GM23248 (cell line): Measurements from ENCODE around the gene CD47. TPM values are rescaled to one million over a fixed set of nuclear protein-coding genes. Genes with fewer than 3 reads are reported as not detected.
A peak's percentile ranks its signal among the peaks of the same experiment; 100 is the strongest.

Experiments
- DNase-seq: peaks from one replicate; pipeline ENCODE4 v3.0.0-alpha.2; 2015
- H2AFZ ChIP-seq: fragments of 200-600 bp; sonication (generic); 2 replicates; pipeline ENCODE4 v1.6.1; 2016; ENCODE audit warnings: antibody characterized with exemption
- H3F3A ChIP-seq: fragments of 200-600 bp; sonication (generic); 2 replicates; pipeline ENCODE4 v1.6.1; 2016; ENCODE audit warnings: mild to moderate bottlenecking, antibody characterized with exemption, mixed run types; ENCODE audit not compliant: insufficient read depth
- H3K27ac ChIP-seq: fragments of 200-600 bp; sonication (generic); 2 replicates; pipeline ENCODE4 v1.5.1; 2016; ENCODE audit warnings: mild to moderate bottlenecking
- H3K27me3 ChIP-seq: fragments of 200-600 bp; sonication (generic); replicated peaks from 2 replicates; pipeline ENCODE4 v1.6.1; 2016; ENCODE audit warnings: mild to moderate bottlenecking; ENCODE audit not compliant: insufficient read depth
- H3K36me3 ChIP-seq: fragments of 200-600 bp; sonication (generic); 2 replicates; pipeline ENCODE4 v1.6.1; 2016; ENCODE audit warnings: low read depth, mild to moderate bottlenecking
- H3K4me1 ChIP-seq: fragments of 200-600 bp; sonication (generic); 2 replicates; pipeline ENCODE4 v1.6.1; 2016; ENCODE audit warnings: mild to moderate bottlenecking; ENCODE audit not compliant: insufficient read depth
- H3K4me2 ChIP-seq: fragments of 200-600 bp; sonication (generic); one replicate; pipeline ENCODE4 v1.6.1; 2016; ENCODE audit warnings: mild to moderate bottlenecking; ENCODE audit not compliant: unreplicated experiment
- H3K4me3 ChIP-seq: fragments of 200-600 bp; sonication (generic); 2 replicates; pipeline ENCODE4 v1.5.1; 2016; ENCODE audit warnings: mild to moderate bottlenecking
- H3K79me2 ChIP-seq: fragments of 200-600 bp; sonication (generic); 2 replicates; pipeline ENCODE4 v1.6.1; 2016; ENCODE audit warnings: mild to moderate bottlenecking; ENCODE audit not compliant: insufficient read depth
- H3K9ac ChIP-seq: fragments of 200-600 bp; sonication (generic); 2 replicates; pipeline ENCODE4 v1.6.1; 2016; ENCODE audit warnings: mild to moderate bottlenecking
- H3K9me2 ChIP-seq: fragments of 200-600 bp; sonication (generic); 2 replicates; pipeline ENCODE4 v1.6.1; 2016; ENCODE audit warnings: mixed run types, mild to moderate bottlenecking, moderate library complexity; ENCODE audit not compliant: insufficient read depth
- H3K9me3 ChIP-seq: fragments of 200-600 bp; sonication (generic); one replicate; pipeline ENCODE4 v1.6.1; 2017; ENCODE audit warnings: low read depth
- H4K20me1 ChIP-seq: fragments of 200-600 bp; sonication (generic); 2 replicates; pipeline ENCODE4 v1.6.0; 2016; ENCODE audit not compliant: insufficient read depth
- EZH2 ChIP-seq: fragments of 200-600 bp; sonication (generic); IDR thresholded peaks from 2 replicates; pipeline ENCODE4 v1.6.1; 2018; ENCODE audit warnings: antibody characterized with exemption, mild to moderate bottlenecking; ENCODE audit not compliant: insufficient read depth, poor library complexity, severe bottlenecking
- EZH2phosphoT487 ChIP-seq: fragments of 200-600 bp; sonication (generic); IDR thresholded peaks from 2 replicates; pipeline ENCODE4 v1.6.1; 2018; ENCODE audit warnings: antibody characterized with exemption, moderate library complexity, mild to moderate bottlenecking, low read depth; ENCODE audit not compliant: insufficient read depth
- WGBS, 2 experiments: methylation state at CpG; one replicate each; pipeline ENCODE4 v1.1.6; 2015 to 2017; ENCODE audit warnings: low lambda C conversion rate in 2 of 2, low coverage in 1 of 2; ENCODE audit errors: missing lambda C conversion rate in 2 of 2; 5-methylcytosine and 5-hydroxymethylcytosine counted together
- in situ Hi-C: fragments of 300-500 bp; cut with MboI; formaldehyde crosslinking; loops from 2 replicates; pipeline ENCODE4 v1.15.0; 2020
- polyA plus RNA-seq: library from polyadenylated mRNA; unstranded; fragments of >200 nt; fragmentation: Nextera tagmentation; extraction: Ambion mirVana; gene quantifications from 2 replicates; pipeline ENCODE4 v1.2.1, GENCODE V29; 2016
- total RNA-seq: library from RNA; depleted of rRNA; stranded (reverse); fragments of >200 nt; shearing (Covaris generic); gene quantifications from 2 replicates; pipeline ENCODE4 v1.2.3, GENCODE V29; 2014

Gene CD47
- total and polyA plus RNA-seq, 2 experiments from 2014 or later: 97.3 to 120 TPM

- Histone ChIP-seq H3K27ac (peak overlapping the region; percentile 68), H3K9ac (no peak overlapping the region), H4K20me1 (no peaks in the 10 kb centered on the region), H3K27me3 (no peaks in the 10 kb centered on the region), H3K4me2 (peak overlapping the region; percentile 46), H3K4me1 (peaks cover 35% of the 10 kb centered on the region), H3K36me3 (no peaks in the 10 kb centered on the region), H3F3A (peaks cover 37% of the 10 kb centered on the region), H2AFZ (no peak overlapping the region), H3K9me3 (no peaks in the 10 kb centered on the region), H3K4me3 (0 out of 2 replicates have a peak overlapping the region, but pooled peaks have one; percentile 8), H3K79me2 (no peaks in the 10 kb centered on the region), H3K9me2 (no peaks in the 10 kb centered on the region)
- 79 to 91% methylated on average over 4 of the region's 4 CpGs for WGBS, 2 experiments
- no peak for DNase-seq
- no peak for TF ChIP-seq EZH2phosphoT487
- no peak for TF ChIP-seq EZH2
- in situ Hi-C loops: no loop called here
Measured at GRCh38 chr3:108130236-108130635, 39.4 kb upstream of the CD47 start.

GRCh38 chr3:108127301-108127988 lies 36.6 kb upstream of the CD47 start:
- no peak overlapping the region for H3K4me3 ChIP-seq
- TF ChIP-seq EZH2phosphoT487 (no peak), EZH2 (no peak)
- no peak overlapping the region for H3K27ac ChIP-seq
- no peak for DNase-seq
- WGBS, 2 experiments: 90 to 92% methylated on average over 9 of the region's 9 CpGs
- H3K36me3 ChIP-seq: no peaks in the 10 kb centered on the region
- H3K9me2 ChIP-seq: no peaks in the 10 kb centered on the region
- H3F3A ChIP-seq: peaks cover 30% of the 10 kb centered on the region
- H3K9ac ChIP-seq: no peak overlapping the region
- no peak overlapping the region for H2AFZ ChIP-seq
- H3K4me1 ChIP-seq: peaks cover 27% of the 10 kb centered on the region
- in situ Hi-C loops: no loop called here
- no peaks in the 10 kb centered on the region for H3K9me3 ChIP-seq
- H4K20me1 ChIP-seq: no peaks in the 10 kb centered on the region
- no peak overlapping the region for H3K4me2 ChIP-seq
- H3K79me2 ChIP-seq: no peaks in the 10 kb centered on the region
- H3K27me3 ChIP-seq: no peaks in the 10 kb centered on the region

- Histone ChIP-seq H3K27me3 (no peaks in the 10 kb centered on the region), H3K9me2 (no peaks in the 10 kb centered on the region), H3K27ac (no peak overlapping the region), H4K20me1 (no peaks in the 10 kb centered on the region), H3K4me1 (peaks cover 16% of the 10 kb centered on the region), H2AFZ (no peak overlapping the region), H3K4me2 (no peak overlapping the region), H3K36me3 (no peaks in the 10 kb centered on the region), H3K4me3 (no peak overlapping the region), H3K79me2 (no peaks in the 10 kb centered on the region), H3F3A (peaks cover 19% of the 10 kb centered on the region), H3K9ac (no peak overlapping the region), H3K9me3 (no peaks in the 10 kb centered on the region)
- in situ Hi-C loops: no loop called here
- DNase-seq: no peak
- TF ChIP-seq EZH2phosphoT487 (no peak), EZH2 (no peak)
- 100% methylated on average over 1 of the region's 1 CpG for WGBS, 2 experiments
Measured at GRCh38 chr3:108126348-108126747, 35.5 kb upstream of the CD47 start.

- no peaks in the 10 kb centered on the region for H3K27me3 ChIP-seq
- H2AFZ ChIP-seq: no peak overlapping the region
- DNase-seq: no peak
- H3F3A ChIP-seq: peaks cover 13% of the 10 kb centered on the region
- no peak for TF ChIP-seq EZH2
- TF ChIP-seq EZH2phosphoT487: no peak
- no peak overlapping the region for H3K4me3 ChIP-seq
- H3K4me1 ChIP-seq: peaks cover 10% of the 10 kb centered on the region
- H3K79me2 ChIP-seq: no peaks in the 10 kb centered on the region
- H3K9me2 ChIP-seq: no peaks in the 10 kb centered on the region
- no peaks in the 10 kb centered on the region for H3K9me3 ChIP-seq
- H3K36me3 ChIP-seq: no peaks in the 10 kb centered on the region
- in situ Hi-C loops: no loop called here
- 96 to 98% methylated on average over 6 of the region's 6 CpGs for WGBS, 2 experiments
- H3K4me2 ChIP-seq: no peak overlapping the region
- no peak overlapping the region for H3K27ac ChIP-seq
- no peaks in the 10 kb centered on the region for H4K20me1 ChIP-seq
- H3K9ac ChIP-seq: no peak overlapping the region
Measured at GRCh38 chr3:108125550-108126071, 34.8 kb upstream of the CD47 start.
